GM23338 (cell line): ENCODE results near the gene MVB12B. TPM values are rescaled to one million over a fixed set of nuclear protein-coding genes. Genes with fewer than 3 reads are reported as not detected.

Experiments used
- ATAC-seq: fragments of 200-7000 bp; cut with Tn5 transposase; 3 replicates; pipeline ENCODE4 v1.9.1; 2020
- DNase-seq: peaks from one replicate; pipeline ENCODE4 v3.0.0-alpha.2; 2015; ENCODE audit warnings: low spot score
- H2AFZ ChIP-seq: fragments of 200-600 bp; sonication (generic); 2 replicates; pipeline ENCODE4 v1.8.0; 2016; ENCODE audit warnings: antibody characterized with exemption, mild to moderate bottlenecking, moderate library complexity
- H3F3A ChIP-seq: fragments of 200-600 bp; sonication (generic); replicated peaks from 2 replicates; pipeline ENCODE4 v1.8.0; 2017; ENCODE audit warnings: antibody characterized with exemption, mixed run types, low read depth
- H3K27ac ChIP-seq: fragments of 200-600 bp; sonication (generic); 2 replicates; pipeline ENCODE4 v1.6.1; 2016; ENCODE audit warnings: low read depth
- H3K27me3 ChIP-seq: fragments of 200-600 bp; sonication (generic); 2 replicates; pipeline ENCODE4 v1.8.0; 2016; ENCODE audit warnings: mild to moderate bottlenecking, mixed run types, moderate library complexity; ENCODE audit not compliant: insufficient read depth
- H3K36me3 ChIP-seq: fragments of 200-600 bp; sonication (generic); 2 replicates; pipeline ENCODE4 v1.8.0; 2016; ENCODE audit warnings: mild to moderate bottlenecking; ENCODE audit not compliant: insufficient read depth
- H3K4me1 ChIP-seq: fragments of 200-600 bp; sonication (generic); 2 replicates; pipeline ENCODE4 v1.8.0; 2016; ENCODE audit warnings: mild to moderate bottlenecking, moderate library complexity; ENCODE audit not compliant: insufficient read depth
- H3K4me2 ChIP-seq: fragments of 200-600 bp; sonication (generic); 2 replicates; pipeline ENCODE4 v1.7.1; 2017; ENCODE audit warnings: mixed run types
- H3K4me3 ChIP-seq: fragments of 200-600 bp; sonication (generic); 2 replicates; pipeline ENCODE4 v1.6.1; 2016; ENCODE audit warnings: mixed run types
- H3K79me2 ChIP-seq: fragments of 200-600 bp; sonication (generic); replicated peaks from 2 replicates; pipeline ENCODE4 v1.8.0; 2017; ENCODE audit warnings: mild to moderate bottlenecking; ENCODE audit not compliant: insufficient read depth
- H3K9me2 ChIP-seq: fragments of 200-600 bp; sonication (generic); 2 replicates; pipeline ENCODE4 v1.8.0; 2017; ENCODE audit not compliant: insufficient read depth
- H4K20me1 ChIP-seq: fragments of 200-600 bp; sonication (generic); replicated peaks from 2 replicates; pipeline ENCODE4 v1.8.0; 2017; ENCODE audit warnings: mild to moderate bottlenecking; ENCODE audit not compliant: insufficient read depth
- H3K27ac Mint-ChIP-seq: 2 replicates; pipeline ENCODE4 v1.8.0; 2020; ENCODE audit warnings: inconsistent platforms, mild to moderate bottlenecking, moderate library complexity, mixed read lengths
- H3K27me3 Mint-ChIP-seq: 3 replicates; pipeline ENCODE4 v1.8.0; 2022; ENCODE audit warnings: low read depth, mild to moderate bottlenecking, moderate library complexity, mixed read lengths, inconsistent platforms; ENCODE audit not compliant: insufficient read depth, poor library complexity
- H3K36me3 Mint-ChIP-seq: 3 replicates; pipeline ENCODE4 v1.8.0; 2021; ENCODE audit warnings: low read depth, mild to moderate bottlenecking, inconsistent platforms, moderate library complexity, mixed read lengths
- H3K4me1 Mint-ChIP-seq: 3 replicates; pipeline ENCODE4 v1.8.0; 2020; ENCODE audit warnings: mild to moderate bottlenecking, inconsistent platforms, mixed read lengths
- H3K4me3 Mint-ChIP-seq: 3 replicates; pipeline ENCODE4 v1.8.0; 2021; ENCODE audit warnings: moderate library complexity, mild to moderate bottlenecking, inconsistent platforms, mixed read lengths
- H3K9me3 Mint-ChIP-seq: 3 replicates; pipeline ENCODE4 v1.8.0; 2020; ENCODE audit warnings: moderate library complexity, mild to moderate bottlenecking, inconsistent platforms, mixed read lengths
- CREB1 ChIP-seq: fragments of 250-450 bp; sonication (Bioruptor Pico); IDR thresholded peaks from 2 replicates; pipeline ENCODE4 v1.5.0; 2020; ENCODE audit warnings: low read depth, mild to moderate bottlenecking, moderate library complexity
- ETS1 ChIP-seq: IDR thresholded peaks from 2 replicates; pipeline ENCODE4 v1.6.1; 2016; ENCODE audit warnings: antibody characterized with exemption
- EZH2phosphoT487 ChIP-seq: fragments of 200-600 bp; sonication (generic); IDR thresholded peaks from one replicate; pipeline ENCODE4 v1.8.1; 2018; ENCODE audit warnings: antibody characterized with exemption; ENCODE audit not compliant: unreplicated experiment
- JUNB ChIP-seq: IDR thresholded peaks from one replicate; pipeline ENCODE4 v1.6.1; 2016; ENCODE audit warnings: antibody characterized with exemption; ENCODE audit not compliant: unreplicated experiment
- NANOG ChIP-seq: IDR thresholded peaks from 2 replicates; pipeline ENCODE4 v1.6.1; 2016; ENCODE audit warnings: antibody characterized with exemption, borderline replicate concordance
- POLR2AphosphoS5 ChIP-seq: IDR thresholded peaks from 2 replicates; pipeline ENCODE4 v1.6.1; 2016; ENCODE audit warnings: antibody characterized with exemption, low read depth
- REST ChIP-seq: IDR thresholded peaks from one replicate; pipeline ENCODE4 v1.6.1; 2018; ENCODE audit warnings: antibody characterized with exemption; ENCODE audit not compliant: unreplicated experiment
- STAT1 ChIP-seq: IDR thresholded peaks from one replicate; pipeline ENCODE4 v1.6.1; 2016; ENCODE audit warnings: antibody characterized with exemption; ENCODE audit not compliant: unreplicated experiment
- ZNF331 ChIP-seq: fragments of 250-450 bp; sonication (Bioruptor Pico); IDR thresholded peaks from 2 replicates; pipeline ENCODE4 v1.5.0; 2020; ENCODE audit warnings: low read depth, mild to moderate bottlenecking, moderate library complexity
- polyA plus RNA-seq: library from polyadenylated mRNA; unstranded; fragments of >200 nt; fragmentation: Nextera tagmentation; extraction: Ambion mirVana; gene quantifications from 2 replicates; pipeline ENCODE4 v1.2.1, GENCODE V29; 2016
- total RNA-seq: library from RNA; depleted of rRNA; stranded (reverse); fragments of >200 nt; shearing (Covaris generic); gene quantifications from 2 replicates; pipeline ENCODE4 v1.2.3, GENCODE V29; 2014
- TF ChIP-seq, protein P1 (sequence below): fragments of 250-450 bp; sonication (Bioruptor Pico); IDR thresholded peaks from 2 replicates; pipeline ENCODE4 v1.5.0; 2020; ENCODE audit warnings: mild to moderate bottlenecking, moderate library complexity

MVB12B gene
- total and polyA plus RNA-seq, 2 experiments from 2014 or later: 1.9 to 6.6 TPM

- Histone ChIP-seq H3K27me3 (peaks cover 14% of the 10 kb centered on the region), H3K36me3 (no peaks in the 10 kb centered on the region), H4K20me1 (no peaks in the 10 kb centered on the region), H2AFZ (no peak overlapping the region), H3K9me2 (no peaks in the 10 kb centered on the region), H3K79me2 (no peaks in the 10 kb centered on the region), H3K4me3 (no peak overlapping the region), H3K4me2 (no peak overlapping the region), H3K27ac (no peak overlapping the region), H3K4me1 (peaks cover 2% of the 10 kb centered on the region; the same call in 1 of the 2 replicates), H3F3A (no peaks in the 10 kb centered on the region)
- H3K4me3 Mint-ChIP-seq: no peak overlapping the region
- H3K27ac Mint-ChIP-seq: no peak overlapping the region
- DNase-seq: no peak
- ATAC-seq: no peak
- TF ChIP-seq ZNF331 (CRISPR knock-in tag) (no peak), REST (no peak), ETS1 (no peak), EZH2phosphoT487 (no peak), CREB1 (no peak), STAT1 (no peak), JUNB (no peak)
- peaks cover 22% of the 10 kb centered on the region for H3K27me3 Mint-ChIP-seq
- no peaks in the 10 kb centered on the region for H3K9me3 Mint-ChIP-seq
- no peaks in the 10 kb centered on the region for H3K36me3 Mint-ChIP-seq
- H3K4me1 Mint-ChIP-seq: peaks cover 16% of the 10 kb centered on the region; the same call in 2 of the 3 replicates
These were observed 177.7 kb downstream of the MVB12B start for GRCh38 chr9:126504086-126504976.

GRCh38 chr9:126504977-126505455 is 178.4 kb downstream of the MVB12B start:
- no peak overlapping the region for H3K4me2 ChIP-seq
- no peaks in the 10 kb centered on the region for H3K9me2 ChIP-seq
- no peaks in the 10 kb centered on the region for H4K20me1 ChIP-seq
- no peak overlapping the region for H3K27ac Mint-ChIP-seq
- no peaks in the 10 kb centered on the region for H3K79me2 ChIP-seq
- peaks cover 7% of the 10 kb centered on the region; the same call in 1 of the 2 replicates for H3K27me3 ChIP-seq
- H3K4me1 ChIP-seq: no peaks in the 10 kb centered on the region; the same call in 1 of the 2 replicates
- H3K36me3 Mint-ChIP-seq: no peaks in the 10 kb centered on the region
- no peak overlapping the region for H3K27ac ChIP-seq
- no peaks in the 10 kb centered on the region for H3F3A ChIP-seq
- H3K36me3 ChIP-seq: no peaks in the 10 kb centered on the region
- peaks cover 25% of the 10 kb centered on the region for H3K27me3 Mint-ChIP-seq
- DNase-seq (no peak), ATAC-seq (no peak)
- H2AFZ ChIP-seq: no peak overlapping the region
- no peaks in the 10 kb centered on the region for H3K9me3 Mint-ChIP-seq
- peaks cover 15% of the 10 kb centered on the region; the same call in 2 of the 3 replicates for H3K4me1 Mint-ChIP-seq
- no peak overlapping the region for H3K4me3 Mint-ChIP-seq
- no peak overlapping the region for H3K4me3 ChIP-seq
- TF ChIP-seq, protein P1, sequence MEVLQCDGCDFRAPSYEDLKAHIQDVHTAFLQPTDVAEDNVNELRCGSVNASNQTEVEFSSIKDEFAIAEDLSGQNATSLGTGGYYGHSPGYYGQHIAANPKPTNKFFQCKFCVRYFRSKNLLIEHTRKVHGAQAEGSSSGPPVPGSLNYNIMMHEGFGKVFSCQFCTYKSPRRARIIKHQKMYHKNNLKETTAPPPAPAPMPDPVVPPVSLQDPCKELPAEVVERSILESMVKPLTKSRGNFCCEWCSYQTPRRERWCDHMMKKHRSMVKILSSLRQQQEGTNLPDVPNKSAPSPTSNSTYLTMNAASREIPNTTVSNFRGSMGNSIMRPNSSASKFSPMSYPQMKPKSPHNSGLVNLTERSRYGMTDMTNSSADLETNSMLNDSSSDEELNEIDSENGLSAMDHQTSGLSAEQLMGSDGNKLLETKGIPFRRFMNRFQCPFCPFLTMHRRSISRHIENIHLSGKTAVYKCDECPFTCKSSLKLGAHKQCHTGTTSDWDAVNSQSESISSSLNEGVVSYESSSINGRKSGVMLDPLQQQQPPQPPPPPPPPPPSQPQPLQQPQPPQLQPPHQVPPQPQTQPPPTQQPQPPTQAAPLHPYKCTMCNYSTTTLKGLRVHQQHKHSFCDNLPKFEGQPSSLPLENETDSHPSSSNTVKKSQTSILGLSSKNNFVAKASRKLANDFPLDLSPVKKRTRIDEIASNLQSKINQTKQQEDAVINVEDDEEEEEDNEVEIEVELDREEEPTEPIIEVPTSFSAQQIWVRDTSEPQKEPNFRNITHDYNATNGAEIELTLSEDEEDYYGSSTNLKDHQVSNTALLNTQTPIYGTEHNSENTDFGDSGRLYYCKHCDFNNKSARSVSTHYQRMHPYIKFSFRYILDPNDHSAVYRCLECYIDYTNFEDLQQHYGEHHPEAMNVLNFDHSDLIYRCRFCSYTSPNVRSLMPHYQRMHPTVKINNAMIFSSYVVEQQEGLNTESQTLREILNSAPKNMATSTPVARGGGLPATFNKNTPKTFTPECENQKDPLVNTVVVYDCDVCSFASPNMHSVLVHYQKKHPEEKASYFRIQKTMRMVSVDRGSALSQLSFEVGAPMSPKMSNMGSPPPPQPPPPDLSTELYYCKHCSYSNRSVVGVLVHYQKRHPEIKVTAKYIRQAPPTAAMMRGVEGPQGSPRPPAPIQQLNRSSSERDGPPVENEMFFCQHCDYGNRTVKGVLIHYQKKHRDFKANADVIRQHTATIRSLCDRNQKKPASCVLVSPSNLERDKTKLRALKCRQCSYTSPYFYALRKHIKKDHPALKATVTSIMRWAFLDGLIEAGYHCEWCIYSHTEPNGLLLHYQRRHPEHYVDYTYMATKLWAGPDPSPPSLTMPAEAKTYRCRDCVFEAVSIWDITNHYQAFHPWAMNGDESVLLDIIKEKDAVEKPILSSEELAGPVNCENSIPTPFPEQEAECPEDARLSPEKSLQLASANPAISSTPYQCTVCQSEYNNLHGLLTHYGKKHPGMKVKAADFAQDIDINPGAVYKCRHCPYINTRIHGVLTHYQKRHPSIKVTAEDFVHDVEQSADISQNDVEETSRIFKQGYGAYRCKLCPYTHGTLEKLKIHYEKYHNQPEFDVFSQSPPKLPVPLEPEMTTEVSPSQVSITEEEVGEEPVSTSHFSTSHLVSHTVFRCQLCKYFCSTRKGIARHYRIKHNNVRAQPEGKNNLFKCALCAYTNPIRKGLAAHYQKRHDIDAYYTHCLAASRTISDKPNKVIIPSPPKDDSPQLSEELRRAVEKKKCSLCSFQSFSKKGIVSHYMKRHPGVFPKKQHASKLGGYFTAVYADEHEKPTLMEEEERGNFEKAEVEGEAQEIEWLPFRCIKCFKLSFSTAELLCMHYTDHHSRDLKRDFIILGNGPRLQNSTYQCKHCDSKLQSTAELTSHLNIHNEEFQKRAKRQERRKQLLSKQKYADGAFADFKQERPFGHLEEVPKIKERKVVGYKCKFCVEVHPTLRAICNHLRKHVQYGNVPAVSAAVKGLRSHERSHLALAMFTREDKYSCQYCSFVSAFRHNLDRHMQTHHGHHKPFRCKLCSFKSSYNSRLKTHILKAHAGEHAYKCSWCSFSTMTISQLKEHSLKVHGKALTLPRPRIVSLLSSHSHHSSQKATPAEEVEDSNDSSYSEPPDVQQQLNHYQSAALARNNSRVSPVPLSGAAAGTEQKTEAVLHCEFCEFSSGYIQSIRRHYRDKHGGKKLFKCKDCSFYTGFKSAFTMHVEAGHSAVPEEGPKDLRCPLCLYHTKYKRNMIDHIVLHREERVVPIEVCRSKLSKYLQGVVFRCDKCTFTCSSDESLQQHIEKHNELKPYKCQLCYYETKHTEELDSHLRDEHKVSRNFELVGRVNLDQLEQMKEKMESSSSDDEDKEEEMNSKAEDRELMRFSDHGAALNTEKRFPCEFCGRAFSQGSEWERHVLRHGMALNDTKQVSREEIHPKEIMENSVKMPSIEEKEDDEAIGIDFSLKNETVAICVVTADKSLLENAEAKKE (CRISPR knock-in tag): no peak
- TF ChIP-seq EZH2phosphoT487: no peak
- no peak for TF ChIP-seq NANOG
- no peak for TF ChIP-seq POLR2AphosphoS5
